DOHH2 (cell line): Measurements from ENCODE around the gene REEP2.

Experiments
- CTCF ChIP-seq: fragments of 200-600 bp; sonication (generic); IDR thresholded peaks from one replicate; pipeline ENCODE4 v1.5.1; 2014; ENCODE audit warnings: antibody characterized with exemption, mild to moderate bottlenecking, low read depth, low read length; ENCODE audit not compliant: poor library complexity, severe bottlenecking
- EZH2phosphoT487 ChIP-seq: fragments of 200-600 bp; sonication (generic); IDR thresholded peaks from 2 replicates; pipeline ENCODE4 v1.6.1; 2017; ENCODE audit warnings: borderline replicate concordance, mild to moderate bottlenecking, antibody characterized with exemption, low read length, moderate library complexity, mixed read lengths

- TF ChIP-seq CTCF = no peak
- no peak for TF ChIP-seq EZH2phosphoT487
These were observed 50.8 kb downstream of the REEP2 start for GRCh38 chr5:138489683-138490061.
